Type B pancreatic cell (in vitro differentiated cells): Measurements from ENCODE around the gene TMEM86A. TPM values are rescaled to one million over a fixed set of nuclear protein-coding genes. Genes with fewer than 3 reads are reported as not detected.
A peak's percentile ranks its signal among the peaks of the same experiment; 100 is the strongest.

ENCODE experiments used
- DNase-seq: peaks from one replicate; pipeline ENCODE4 v3.0.0; 2021; ENCODE audit warnings: mixed read lengths; ENCODE audit not compliant: unreplicated experiment; ENCODE audit errors: extremely low spot score
- H3K27ac Mint-ChIP-seq: 2 replicates; pipeline ENCODE4 v1.8.0; 2021; ENCODE audit warnings: mild to moderate bottlenecking, mixed read lengths
- H3K27me3 Mint-ChIP-seq: 2 replicates; pipeline ENCODE4 v1.8.0; 2021; ENCODE audit warnings: mixed read lengths
- H3K36me3 Mint-ChIP-seq: 2 replicates; pipeline ENCODE4 v1.8.0; 2021; ENCODE audit warnings: mixed read lengths
- H3K4me1 Mint-ChIP-seq: one replicate; pipeline ENCODE4 v1.8.0; 2021; ENCODE audit warnings: mixed read lengths; ENCODE audit not compliant: unreplicated experiment
- H3K4me3 Mint-ChIP-seq: 2 replicates; pipeline ENCODE4 v1.8.0; 2021; ENCODE audit warnings: mild to moderate bottlenecking, mixed read lengths
- H3K9me3 Mint-ChIP-seq: 2 replicates; pipeline ENCODE4 v1.8.0; 2021; ENCODE audit warnings: mixed read lengths
- total RNA-seq: library from RNA; stranded (reverse); gene quantifications from 2 replicates; pipeline ENCODE4 v1.2.1, GENCODE V29; 2021; ENCODE audit warnings: low replicate concordance
- TF ChIP-seq, protein P1 (sequence below): fragments of 200-600 bp; sonication (generic); conservative IDR thresholded peaks from 2 replicates; pipeline ENCODE4 v1.5.0; 2021; ENCODE audit warnings: antibody characterized with exemption, mild to moderate bottlenecking

Gene TMEM86A
- total RNA-seq, 1 donor from 2014 or later, result 6.5 TPM

DNA sequence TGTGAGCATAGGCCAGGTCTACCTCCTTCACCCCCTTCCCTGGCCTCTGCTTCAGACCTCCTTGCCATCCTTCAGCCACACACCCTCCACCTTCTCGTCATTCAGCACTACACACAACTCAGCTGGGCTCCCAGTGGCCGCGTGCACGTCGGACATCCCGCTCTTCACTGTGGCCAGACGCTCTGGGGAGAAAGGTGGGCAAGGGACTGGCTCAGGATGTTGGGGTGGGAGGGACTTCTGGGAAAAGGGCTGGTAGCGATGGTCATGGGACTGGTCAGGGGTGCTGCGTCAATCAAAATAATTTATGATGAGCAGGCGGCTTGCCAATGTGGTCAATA is 15.8 kb downstream of the TMEM86A start:
- no peaks in the 10 kb centered on the region for H3K9me3 Mint-ChIP-seq
- TF ChIP-seq, protein P1, sequence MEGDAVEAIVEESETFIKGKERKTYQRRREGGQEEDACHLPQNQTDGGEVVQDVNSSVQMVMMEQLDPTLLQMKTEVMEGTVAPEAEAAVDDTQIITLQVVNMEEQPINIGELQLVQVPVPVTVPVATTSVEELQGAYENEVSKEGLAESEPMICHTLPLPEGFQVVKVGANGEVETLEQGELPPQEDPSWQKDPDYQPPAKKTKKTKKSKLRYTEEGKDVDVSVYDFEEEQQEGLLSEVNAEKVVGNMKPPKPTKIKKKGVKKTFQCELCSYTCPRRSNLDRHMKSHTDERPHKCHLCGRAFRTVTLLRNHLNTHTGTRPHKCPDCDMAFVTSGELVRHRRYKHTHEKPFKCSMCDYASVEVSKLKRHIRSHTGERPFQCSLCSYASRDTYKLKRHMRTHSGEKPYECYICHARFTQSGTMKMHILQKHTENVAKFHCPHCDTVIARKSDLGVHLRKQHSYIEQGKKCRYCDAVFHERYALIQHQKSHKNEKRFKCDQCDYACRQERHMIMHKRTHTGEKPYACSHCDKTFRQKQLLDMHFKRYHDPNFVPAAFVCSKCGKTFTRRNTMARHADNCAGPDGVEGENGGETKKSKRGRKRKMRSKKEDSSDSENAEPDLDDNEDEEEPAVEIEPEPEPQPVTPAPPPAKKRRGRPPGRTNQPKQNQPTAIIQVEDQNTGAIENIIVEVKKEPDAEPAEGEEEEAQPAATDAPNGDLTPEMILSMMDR, result no peak
- H3K4me3 Mint-ChIP-seq, result no peak overlapping the region
- H3K4me1 Mint-ChIP-seq, result no peaks in the 10 kb centered on the region
- DNase-seq, result no peak
- no peak overlapping the region for H3K27ac Mint-ChIP-seq
- peaks cover 50% of the 10 kb centered on the region for H3K27me3 Mint-ChIP-seq
- no peaks in the 10 kb centered on the region for H3K36me3 Mint-ChIP-seq

DNA sequence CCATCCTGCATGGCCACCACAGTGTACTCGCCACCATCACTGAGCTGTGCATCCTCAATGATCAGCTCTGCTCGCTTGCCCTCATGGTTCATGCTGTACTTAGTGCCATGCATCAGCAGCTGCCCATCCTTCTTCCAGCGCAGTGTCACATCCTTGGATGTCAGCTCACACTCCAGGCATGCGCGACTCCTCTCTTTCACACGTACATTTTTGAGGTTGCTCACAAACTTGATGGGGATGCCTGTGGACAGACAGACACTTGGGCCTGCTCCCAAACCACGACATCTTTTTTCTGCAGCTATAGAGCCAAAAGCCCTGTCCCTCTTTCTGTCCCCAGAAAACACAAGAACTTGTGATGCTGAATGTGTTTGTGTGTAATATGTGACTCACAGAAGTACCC is 16.9 kb downstream of the TMEM86A start:
- Mint-ChIP-seq H3K27me3 (peaks cover 48% of the 10 kb centered on the region), H3K9me3 (no peaks in the 10 kb centered on the region), H3K4me3 (no peak overlapping the region), H3K36me3 (no peaks in the 10 kb centered on the region), H3K4me1 (peaks cover 6% of the 10 kb centered on the region), H3K27ac (no peak overlapping the region)
- no peak for DNase-seq
- TF ChIP-seq, protein P1, result no peak

DNA sequence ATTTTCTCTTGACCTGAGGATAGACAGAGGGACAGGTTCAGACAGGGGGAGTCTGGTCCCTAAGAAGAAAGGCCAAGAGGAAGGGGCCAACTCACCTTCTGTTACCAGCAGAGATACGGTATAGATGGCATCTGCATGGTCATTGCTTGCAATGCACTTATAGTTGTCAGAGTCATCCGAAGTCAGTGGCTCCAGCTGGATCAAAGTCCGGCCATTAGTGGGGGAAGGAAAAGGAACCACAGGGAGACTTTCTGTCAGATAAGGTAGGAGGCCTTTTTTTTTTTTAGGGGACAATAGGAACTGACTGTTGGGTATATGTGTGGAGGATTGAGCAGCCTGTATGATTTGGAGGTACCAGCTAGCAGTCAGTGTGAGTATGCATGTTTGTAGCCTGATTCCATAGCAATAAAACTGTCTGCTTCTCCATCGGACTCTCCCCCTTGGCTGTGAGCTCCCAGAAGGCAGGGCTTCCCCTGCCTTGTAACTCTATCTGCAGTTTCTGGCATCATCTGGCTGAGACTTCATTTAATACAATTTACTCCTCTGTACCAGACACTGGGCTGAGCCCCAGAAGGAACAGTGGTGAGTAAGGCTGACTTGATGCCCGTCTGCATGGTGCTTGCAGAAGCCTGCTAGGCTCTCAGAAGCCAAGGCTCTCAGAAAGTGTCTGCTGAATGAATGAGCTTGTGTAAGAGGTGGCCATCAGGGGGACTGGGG is 21.7 kb downstream of the TMEM86A start:
- Mint-ChIP-seq H3K27ac (peak overlapping the region; percentile 35), H3K4me3 (peak overlapping the region; percentile 92), H3K36me3 (no peaks in the 10 kb centered on the region), H3K9me3 (no peaks in the 10 kb centered on the region), H3K27me3 (peaks cover 29% of the 10 kb centered on the region), H3K4me1 (peaks cover 17% of the 10 kb centered on the region)
- no peak for DNase-seq
- TF ChIP-seq, protein P1, result no peak

DNA sequence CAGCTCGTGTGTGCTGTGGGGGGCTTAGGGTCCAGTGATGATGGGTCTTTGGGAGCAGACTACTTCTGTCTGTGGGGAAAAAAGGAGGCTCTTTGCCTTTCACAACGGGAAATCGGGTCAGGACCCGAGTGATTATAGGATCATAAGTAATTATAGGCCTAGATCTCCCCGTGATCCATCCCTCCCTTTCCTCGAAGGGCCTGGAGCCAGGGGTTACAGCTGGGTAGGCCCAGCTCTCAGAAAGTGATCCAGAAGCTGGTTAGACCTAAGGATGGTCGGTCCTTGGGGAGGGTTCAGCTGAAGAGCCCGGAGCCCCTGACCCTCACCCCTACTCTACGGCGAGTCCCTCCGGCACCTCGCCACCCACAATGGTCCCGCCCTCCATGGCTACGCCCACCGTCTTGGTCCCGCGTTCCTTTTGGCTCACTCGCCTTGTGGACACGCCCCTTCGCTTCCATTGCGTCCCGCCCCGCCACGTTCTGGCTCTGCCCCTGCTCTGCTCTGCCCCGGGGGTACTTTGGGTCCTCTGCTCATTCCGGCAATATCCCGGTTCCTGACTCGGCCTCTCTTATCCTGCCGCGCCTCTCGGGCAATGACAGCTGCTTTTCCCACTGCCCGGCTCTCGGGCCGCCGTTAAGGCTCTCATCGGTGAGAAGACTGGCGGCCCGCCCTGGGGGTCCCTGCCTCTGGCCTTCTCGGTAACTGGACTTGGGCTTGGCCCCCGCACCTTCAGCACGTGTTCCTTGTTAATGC is 22.4 kb downstream of the TMEM86A start:
- H3K4me1 Mint-ChIP-seq, result peaks cover 17% of the 10 kb centered on the region
- H3K27ac Mint-ChIP-seq, result peak overlapping the region; percentile 71
- H3K36me3 Mint-ChIP-seq, result no peaks in the 10 kb centered on the region

DNA sequence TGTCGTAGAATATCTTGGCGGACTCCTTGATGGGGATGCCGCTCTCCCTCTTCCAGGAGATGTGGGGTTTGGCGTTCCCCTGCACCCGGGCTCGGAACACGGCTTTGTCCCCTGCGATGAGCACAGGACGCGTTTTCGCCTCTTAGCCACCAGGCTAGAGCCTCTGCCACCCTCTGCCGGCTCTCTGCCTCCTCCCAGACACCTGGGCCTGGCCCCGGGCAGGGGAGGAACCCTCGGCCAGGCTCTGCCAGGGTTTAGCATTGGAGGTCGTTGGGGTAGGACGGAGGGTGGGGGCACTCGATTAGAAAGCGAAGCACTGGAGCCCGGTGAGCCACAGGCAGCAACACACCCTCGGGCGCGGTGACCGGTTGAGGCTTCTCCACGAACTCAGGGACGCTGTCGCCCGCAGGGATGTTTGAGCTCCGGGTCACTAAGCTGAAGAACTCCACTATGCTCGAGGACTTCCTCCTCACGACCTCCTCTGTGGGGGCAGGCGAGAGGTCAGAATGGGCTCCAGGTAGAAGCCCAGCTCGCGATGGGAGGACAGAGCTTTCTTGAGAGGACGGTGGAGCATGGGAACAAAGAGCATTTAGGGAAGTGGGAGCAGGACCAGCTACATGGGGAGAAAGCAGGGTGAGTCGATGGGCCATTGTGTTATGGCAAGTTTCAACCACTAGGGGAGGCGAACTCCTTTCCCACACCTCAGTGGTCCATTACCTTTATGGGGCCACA is 23.1 kb downstream of the TMEM86A start:
- H3K27ac Mint-ChIP-seq, result peak overlapping the region; percentile 71
- peaks cover 17% of the 10 kb centered on the region for H3K4me1 Mint-ChIP-seq
- TF ChIP-seq, protein P1, result peak; percentile 83
- peaks cover 22% of the 10 kb centered on the region for H3K27me3 Mint-ChIP-seq
- no peaks in the 10 kb centered on the region for H3K9me3 Mint-ChIP-seq
- DNase-seq, result no peak
- peak overlapping the region; percentile 92 for H3K4me3 Mint-ChIP-seq
- no peaks in the 10 kb centered on the region for H3K36me3 Mint-ChIP-seq

More for the DNA sequence above, 22.4 kb downstream of the TMEM86A start:
- H3K4me3 Mint-ChIP-seq, result peak overlapping the region; percentile 92
- peaks cover 27% of the 10 kb centered on the region for H3K27me3 Mint-ChIP-seq
- peak; percentile 86 for DNase-seq
- no peaks in the 10 kb centered on the region for H3K9me3 Mint-ChIP-seq
- TF ChIP-seq, protein P1, result no peak
